HL-60 (cell line): ENCODE data around the gene ACO1.

Experiments used
- CTCF ChIP-seq: IDR thresholded peaks from one replicate; pipeline ENCODE4 v1.5.1; 2011; ENCODE audit warnings: low read length, control low read depth, inconsistent platforms; ENCODE audit not compliant: insufficient read depth
- TF ChIP-seq, protein P1 (sequence below): IDR thresholded peaks from 2 replicates; pipeline ENCODE4 v1.6.1; 2012; ENCODE audit warnings: low read depth; ENCODE audit not compliant: insufficient replicate concordance

DNA sequence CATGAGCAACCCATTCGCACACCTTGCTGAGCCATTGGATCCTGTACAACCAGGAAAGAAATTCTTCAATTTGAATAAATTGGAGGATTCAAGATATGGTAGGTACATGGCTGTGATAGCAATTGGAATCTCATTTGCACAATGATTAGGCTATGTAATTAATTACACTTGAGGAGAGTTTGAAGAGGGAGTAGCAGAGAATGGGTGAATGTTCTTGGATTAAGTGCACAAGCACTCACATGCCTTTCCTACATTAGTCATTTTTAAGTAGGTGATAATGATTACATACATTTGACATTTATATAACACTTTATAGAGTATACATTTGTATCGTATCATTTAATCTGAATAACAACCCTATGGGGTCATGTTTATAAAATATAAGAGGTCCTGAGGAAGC is 21.1 kb downstream of the ACO1 start:
- TF ChIP-seq CTCF: no peak
- TF ChIP-seq, protein P1, sequence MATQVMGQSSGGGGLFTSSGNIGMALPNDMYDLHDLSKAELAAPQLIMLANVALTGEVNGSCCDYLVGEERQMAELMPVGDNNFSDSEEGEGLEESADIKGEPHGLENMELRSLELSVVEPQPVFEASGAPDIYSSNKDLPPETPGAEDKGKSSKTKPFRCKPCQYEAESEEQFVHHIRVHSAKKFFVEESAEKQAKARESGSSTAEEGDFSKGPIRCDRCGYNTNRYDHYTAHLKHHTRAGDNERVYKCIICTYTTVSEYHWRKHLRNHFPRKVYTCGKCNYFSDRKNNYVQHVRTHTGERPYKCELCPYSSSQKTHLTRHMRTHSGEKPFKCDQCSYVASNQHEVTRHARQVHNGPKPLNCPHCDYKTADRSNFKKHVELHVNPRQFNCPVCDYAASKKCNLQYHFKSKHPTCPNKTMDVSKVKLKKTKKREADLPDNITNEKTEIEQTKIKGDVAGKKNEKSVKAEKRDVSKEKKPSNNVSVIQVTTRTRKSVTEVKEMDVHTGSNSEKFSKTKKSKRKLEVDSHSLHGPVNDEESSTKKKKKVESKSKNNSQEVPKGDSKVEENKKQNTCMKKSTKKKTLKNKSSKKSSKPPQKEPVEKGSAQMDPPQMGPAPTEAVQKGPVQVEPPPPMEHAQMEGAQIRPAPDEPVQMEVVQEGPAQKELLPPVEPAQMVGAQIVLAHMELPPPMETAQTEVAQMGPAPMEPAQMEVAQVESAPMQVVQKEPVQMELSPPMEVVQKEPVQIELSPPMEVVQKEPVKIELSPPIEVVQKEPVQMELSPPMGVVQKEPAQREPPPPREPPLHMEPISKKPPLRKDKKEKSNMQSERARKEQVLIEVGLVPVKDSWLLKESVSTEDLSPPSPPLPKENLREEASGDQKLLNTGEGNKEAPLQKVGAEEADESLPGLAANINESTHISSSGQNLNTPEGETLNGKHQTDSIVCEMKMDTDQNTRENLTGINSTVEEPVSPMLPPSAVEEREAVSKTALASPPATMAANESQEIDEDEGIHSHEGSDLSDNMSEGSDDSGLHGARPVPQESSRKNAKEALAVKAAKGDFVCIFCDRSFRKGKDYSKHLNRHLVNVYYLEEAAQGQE: no peak
